HepG2 (cell line): ENCODE data around the gene CCDC154. TPM values are rescaled to one million over a fixed set of nuclear protein-coding genes. Genes with fewer than 3 reads are reported as not detected.

Experiments used
- ELF1 ChIP-seq: sonication (generic); formaldehyde crosslinking; IDR thresholded peaks from 2 replicates; pipeline ENCODE4 v1.4.0; 2020; ENCODE audit warnings: missing genetic modification reagents
- GABPA ChIP-seq, 2 experiments: IDR thresholded peaks; 2 replicates each; pipeline ENCODE4 v1.6.1; 2011 to 2016; ENCODE audit warnings: low read depth in 2 of 2, low read length in 1 of 2, missing biosample characterization in 1 of 2, missing genetic modification characterization in 1 of 2
- GFI1 ChIP-seq: sonication (generic); formaldehyde crosslinking; IDR thresholded peaks from 2 replicates; pipeline ENCODE4 v1.5.0; 2020; ENCODE audit warnings: missing genetic modification reagents, mild to moderate bottlenecking, borderline replicate concordance
- HNRNPH1 ChIP-seq: fragments of 200-400 bp; formaldehyde crosslinking; optimal IDR thresholded peaks from 2 replicates; pipeline ENCODE3; 2017; ENCODE audit warnings: mild to moderate bottlenecking, low read depth, low read length
- KAT7 ChIP-seq: IDR thresholded peaks from 2 replicates; pipeline ENCODE4 v1.6.1; 2018; ENCODE audit warnings: borderline replicate concordance, missing compliant biosample characterization
- KLF16 ChIP-seq, 2 experiments: sonication (generic) in 1 of 2; formaldehyde crosslinking in 1 of 2; IDR thresholded peaks; 2 replicates each; pipeline versions ENCODE4 v1.6.1 to v1.8.0; 2016 to 2023; ENCODE audit warnings: missing genetic modification reagents in 2 of 2, missing compliant biosample characterization in 1 of 2
- MBNL3 ChIP-seq: fragments of 250-450 bp; sonication (Bioruptor Pico); conservative IDR thresholded peaks from 2 replicates; pipeline ENCODE4 v1.8.0; 2022; ENCODE audit warnings: mild to moderate bottlenecking, inconsistent platforms
- NPAS2 ChIP-seq: sonication (generic); formaldehyde crosslinking; IDR thresholded peaks from 2 replicates; pipeline ENCODE4 v1.8.0; 2022; ENCODE audit warnings: mild to moderate bottlenecking, missing genetic modification reagents, borderline replicate concordance
- PHB2 ChIP-seq: fragments of 450-650 bp; IDR thresholded peaks from 2 replicates; pipeline ENCODE4 v1.6.1; 2018; ENCODE audit not compliant: partially characterized antibody
- RORA ChIP-seq: sonication (generic); formaldehyde crosslinking; IDR thresholded peaks from 2 replicates; pipeline ENCODE4 v1.5.0; 2020; ENCODE audit warnings: mild to moderate bottlenecking, missing genetic modification reagents, moderate library complexity
- SIN3A ChIP-seq: IDR thresholded peaks from 2 replicates; pipeline ENCODE4 v1.6.1; 2011; ENCODE audit warnings: low read depth, mild to moderate bottlenecking, control low read depth, low read length, borderline replicate concordance
- SIX1 ChIP-seq: sonication (generic); formaldehyde crosslinking; IDR thresholded peaks from 2 replicates; pipeline ENCODE4 v1.4.0; 2020; ENCODE audit warnings: missing genetic modification reagents, borderline replicate concordance
- SYNCRIP ChIP-seq: fragments of 200-400 bp; formaldehyde crosslinking; IDR thresholded peaks from 2 replicates; pipeline ENCODE4 v1.6.1; 2018; ENCODE audit warnings: mild to moderate bottlenecking, low read depth, low read length; ENCODE audit not compliant: insufficient read depth
- TEF ChIP-seq: sonication (generic); formaldehyde crosslinking; IDR thresholded peaks from 2 replicates; pipeline ENCODE4 v1.5.0; 2020; ENCODE audit warnings: missing genetic modification reagents
- ZBTB42 ChIP-seq: sonication (generic); formaldehyde crosslinking; IDR thresholded peaks from 2 replicates; pipeline ENCODE4 v1.5.0; 2020; ENCODE audit warnings: mild to moderate bottlenecking, missing genetic modification reagents
- ZBTB8A ChIP-seq: sonication (generic); formaldehyde crosslinking; IDR thresholded peaks from 2 replicates; pipeline ENCODE4 v1.4.0; 2020; ENCODE audit warnings: mild to moderate bottlenecking, low read depth, missing genetic modification reagents, borderline replicate concordance
- ZEB1 ChIP-seq: IDR thresholded peaks from 2 replicates; pipeline ENCODE4 v1.6.1; 2012; ENCODE audit warnings: mild to moderate bottlenecking, low read depth, inconsistent platforms; ENCODE audit not compliant: insufficient replicate concordance
- ZFYVE20 ChIP-seq: sonication (generic); formaldehyde crosslinking; IDR thresholded peaks from 2 replicates; pipeline ENCODE4 v1.8.0; 2023; ENCODE audit warnings: low read depth, mild to moderate bottlenecking, moderate library complexity, missing genetic modification reagents, borderline replicate concordance
- ZNF430 ChIP-seq: sonication (generic); formaldehyde crosslinking; IDR thresholded peaks from 2 replicates; pipeline ENCODE4 v1.9.0; 2021; ENCODE audit warnings: mild to moderate bottlenecking, missing genetic modification reagents
- ZNF572 ChIP-seq: sonication (generic); formaldehyde crosslinking; IDR thresholded peaks from 2 replicates; pipeline ENCODE4 v1.5.1; 2020; ENCODE audit warnings: mild to moderate bottlenecking, missing genetic modification reagents
- ZNF788 ChIP-seq: sonication (generic); formaldehyde crosslinking; IDR thresholded peaks from 2 replicates; pipeline ENCODE4 v1.5.0; 2020; ENCODE audit warnings: mild to moderate bottlenecking, missing genetic modification reagents, borderline replicate concordance
- ZNF792 ChIP-seq: IDR thresholded peaks from 2 replicates; pipeline ENCODE4 v1.6.1; 2016
- polyA plus RNA-seq, 8 experiments: library from polyadenylated mRNA; depleted of rRNA in 3 of 8; stranded (reverse) in 7 of 8; unstranded in 1 of 8; fragments of >200 nt; fragmentation: Illumina TruSeq in 4 of 8; extraction: Trizol in 4 of 8; gene quantifications; 2 replicates each; pipeline versions ENCODE4 v1.2.1 to v1.2.3, GENCODE V29; 2011 to 2016; ENCODE audit warnings: low read depth in 4 of 8, missing spikeins in 1 of 8, mixed read lengths in 1 of 8; ENCODE audit not compliant: insufficient read depth in 1 of 8
- total RNA-seq, 5 experiments: library from RNA; depleted of rRNA; stranded (reverse); fragments of >200 nt; fragmentation: Illumina TruSeq; extraction: Trizol; gene quantifications; 2 replicates each; pipeline ENCODE4 v1.2.3, GENCODE V29; 2016; ENCODE audit warnings: low read depth in 1 of 5
- TF ChIP-seq, protein P1 (sequence below): sonication (generic); formaldehyde crosslinking; IDR thresholded peaks from 2 replicates; pipeline ENCODE4 v1.9.0; 2022; ENCODE audit warnings: missing genetic modification reagents, mild to moderate bottlenecking, borderline replicate concordance
- TF ChIP-seq, protein P2 (sequence below): sonication (generic); formaldehyde crosslinking; IDR thresholded peaks from 2 replicates; pipeline ENCODE4 v1.8.1; 2023; ENCODE audit warnings: mild to moderate bottlenecking, missing genetic modification reagents, borderline replicate concordance

The CCDC154 gene
- total and polyA plus RNA-seq, 2 of the 13 experiments (the other 11 are each of a cell fraction or from before 2014, with no cell fraction given): 0.92 to 1.5 TPM

DNA sequence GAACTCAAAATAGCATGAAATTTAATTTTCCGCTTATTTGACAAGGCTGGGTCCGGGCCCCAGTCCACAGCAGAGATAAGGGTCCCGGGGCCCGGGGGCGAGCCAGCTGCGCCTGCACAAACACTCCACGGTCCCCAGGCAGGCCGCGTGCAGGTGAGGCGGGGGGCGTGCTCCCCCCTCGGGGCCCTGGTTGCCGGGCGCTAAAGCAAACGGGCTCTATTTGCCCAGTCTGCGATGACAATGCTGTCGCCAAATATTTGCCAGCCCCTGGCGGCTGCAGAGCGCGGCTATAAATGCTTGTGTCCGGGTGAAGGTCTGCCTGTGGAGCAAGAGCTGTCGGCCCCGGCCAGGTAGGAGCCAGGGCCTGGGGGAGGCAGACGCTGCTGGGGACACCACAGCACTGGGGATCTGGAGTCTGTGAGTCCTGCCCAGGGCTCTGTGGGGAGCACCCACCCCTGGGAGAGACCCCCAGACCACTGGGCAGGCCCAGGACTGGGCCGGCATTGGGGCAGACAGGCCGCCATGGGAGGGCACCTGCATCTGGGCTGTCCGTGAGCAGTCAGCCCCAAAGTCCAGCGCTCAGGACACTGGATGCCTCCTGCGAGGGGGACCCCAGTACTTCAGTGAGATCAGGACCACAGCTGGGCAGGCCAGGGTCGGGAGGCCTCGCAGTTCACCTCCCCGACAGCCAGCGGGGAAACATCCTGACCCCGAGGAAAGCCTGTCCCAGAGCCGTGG, 13.4 kb downstream of the CCDC154 start, which contains the start of gene PERCC1 (continued):
- TF ChIP-seq ZNF788 (CRISPR knock-in tag) (peak; percentile 81; the same call in 1 of the 2 replicates), ZNF572 (CRISPR knock-in tag) (no peak), TEF (CRISPR knock-in tag) (no peak), ZBTB42 (CRISPR knock-in tag) (no peak), HNRNPH1 (no peak), ZBTB8A (CRISPR knock-in tag) (peak; percentile 85; the same call in 1 of the 2 replicates), SIX1 (CRISPR knock-in tag) (no peak), PHB2 (no peak), GFI1 (peak; percentile 64; the same call in 1 of the 2 replicates), RORA (CRISPR knock-in tag) (no peak), KLF16 (CRISPR knock-in tag; IDR thresholded peaks at IDR 0.05) (no peak; a peak in 1 of 4 replicates), GABPA (IDR thresholded peaks at IDR 0.05; ENCODE audit: low read depth, low read length) (no peak), GABPA (CRISPR knock-in tag; IDR thresholded peaks at IDR 0.05; ENCODE audit: low read depth) (no peak), NPAS2 (CRISPR knock-in tag) (no peak), SIN3A (peak; percentile 21; the same call in 1 of the 2 replicates), ZNF430 (CRISPR knock-in tag) (no peak; the same call in 1 of the 2 replicates), SYNCRIP (no peak), ZNF792 (0 out of 2 replicates have a peak, but pooled peaks have one; percentile 24), ZFYVE20 (no peak), ELF1 (CRISPR knock-in tag) (no peak), KAT7 (CRISPR knock-in tag) (no peak), ZEB1 (peak; percentile 86), MBNL3 (CRISPR knock-in tag) (no peak)
- TF ChIP-seq, protein P1, sequence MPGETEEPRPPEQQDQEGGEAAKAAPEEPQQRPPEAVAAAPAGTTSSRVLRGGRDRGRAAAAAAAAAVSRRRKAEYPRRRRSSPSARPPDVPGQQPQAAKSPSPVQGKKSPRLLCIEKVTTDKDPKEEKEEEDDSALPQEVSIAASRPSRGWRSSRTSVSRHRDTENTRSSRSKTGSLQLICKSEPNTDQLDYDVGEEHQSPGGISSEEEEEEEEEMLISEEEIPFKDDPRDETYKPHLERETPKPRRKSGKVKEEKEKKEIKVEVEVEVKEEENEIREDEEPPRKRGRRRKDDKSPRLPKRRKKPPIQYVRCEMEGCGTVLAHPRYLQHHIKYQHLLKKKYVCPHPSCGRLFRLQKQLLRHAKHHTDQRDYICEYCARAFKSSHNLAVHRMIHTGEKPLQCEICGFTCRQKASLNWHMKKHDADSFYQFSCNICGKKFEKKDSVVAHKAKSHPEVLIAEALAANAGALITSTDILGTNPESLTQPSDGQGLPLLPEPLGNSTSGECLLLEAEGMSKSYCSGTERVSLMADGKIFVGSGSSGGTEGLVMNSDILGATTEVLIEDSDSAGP (CRISPR knock-in tag): peak; percentile 74; the same call in 1 of the 2 replicates
- TF ChIP-seq, protein P2, sequence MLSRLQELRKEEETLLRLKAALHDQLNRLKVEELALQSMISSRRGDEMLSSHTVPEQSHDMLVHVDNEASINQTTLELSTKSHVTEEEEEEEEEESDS (CRISPR knock-in tag): no peak
